Immature natural killer cell (primary cell): ENCODE data around the gene CCDC170. TPM values are rescaled to one million over a fixed set of nuclear protein-coding genes. Genes with fewer than 3 reads are reported as not detected.

Source experiments
- DNase-seq, 3 donors: peaks; one replicate each; pipeline ENCODE4 v3.0.0; 2022; ENCODE audit warnings: mixed read lengths in 1 of 3
- H3K27ac Mint-ChIP-seq, 6 donors: one replicate each; pipeline ENCODE4 v1.8.0; 2020; ENCODE audit warnings: mixed read lengths in 6 of 6, mild to moderate bottlenecking in 5 of 6, inconsistent platforms in 4 of 6, moderate library complexity in 3 of 6
- H3K27me3 Mint-ChIP-seq, 3 donors: one replicate each; pipeline ENCODE4 v1.8.0; 2020 to 2021; ENCODE audit warnings: low read depth in 3 of 3, mild to moderate bottlenecking in 3 of 3, mixed read lengths in 3 of 3, moderate library complexity in 3 of 3, inconsistent platforms in 1 of 3
- H3K36me3 Mint-ChIP-seq, 3 donors: one replicate each; pipeline ENCODE4 v1.8.0; 2020; ENCODE audit warnings: mixed read lengths in 3 of 3, inconsistent platforms in 2 of 3, mild to moderate bottlenecking in 2 of 3
- H3K4me1 Mint-ChIP-seq, 2 donors: one replicate each; pipeline ENCODE4 v1.8.0; 2020; ENCODE audit warnings: inconsistent platforms in 2 of 2, mild to moderate bottlenecking in 2 of 2, mixed read lengths in 2 of 2, moderate library complexity in 1 of 2
- H3K4me3 Mint-ChIP-seq, 5 donors: one replicate each; pipeline ENCODE4 v1.8.0; 2020; ENCODE audit warnings: mild to moderate bottlenecking in 5 of 5, mixed read lengths in 5 of 5, inconsistent platforms in 3 of 5, moderate library complexity in 3 of 5
- H3K9me3 Mint-ChIP-seq, 6 donors: one replicate each; pipeline ENCODE4 v1.8.0; 2020; ENCODE audit warnings: mild to moderate bottlenecking in 6 of 6, mixed read lengths in 6 of 6, inconsistent platforms in 4 of 6, moderate library complexity in 3 of 6
- polyA plus RNA-seq, 3 donors: library from polyadenylated mRNA; unstranded; fragments of 300-500 nt; fragmentation: Illumina TruSeq; gene quantifications; one replicate each; pipeline ENCODE4 v1.2.3, GENCODE V29; 2021

Gene CCDC170
- polyA plus RNA-seq, 3 donors from 2014 or later = 0.78 TPM; not detected in 2

GRCh38 chr6:151566557-151566956, 72.7 kb downstream of the CCDC170 start:
- Mint-ChIP-seq H3K27me3 (peaks cover 0 to 2% (median 0%) of the 10 kb centered on the region in 3 donors), H3K9me3 (peaks cover 2 to 23% (median 16%) of the 10 kb centered on the region in 6 donors), H3K4me3 (no peak overlapping the region), H3K27ac (no peak overlapping the region), H3K36me3 (peaks cover 0 to 8% (median 6%) of the 10 kb centered on the region in 3 donors), H3K4me1 (no peaks in the 10 kb centered on the region)
- no peak for DNase-seq

- Mint-ChIP-seq H3K9me3 (no peaks in the 10 kb centered on the region), H3K4me1 (no peaks in the 10 kb centered on the region), H3K27ac (no peak overlapping the region), H3K36me3 (no peaks in the 10 kb centered on the region), H3K4me3 (no peak overlapping the region), H3K27me3 (peaks cover 0 to 7% (median 2%) of the 10 kb centered on the region in 3 donors)
- DNase-seq = no peak
Observed at GRCh38 chr6:151576633-151577032, 82.8 kb downstream of the CCDC170 start.

- Mint-ChIP-seq H3K9me3 (peaks cover 0 to under 1% (median 0%) of the 10 kb centered on the region in 6 donors), H3K36me3 (no peaks in the 10 kb centered on the region), H3K4me1 (no peaks in the 10 kb centered on the region), H3K27me3 (peaks cover 2 to 7% (median 2%) of the 10 kb centered on the region in 3 donors), H3K4me3 (no peak overlapping the region), H3K27ac (no peak overlapping the region)
- DNase-seq = no peak
Observed at GRCh38 chr6:151577257-151577656, 83.4 kb downstream of the CCDC170 start.

- no peaks in the 10 kb centered on the region for H3K36me3 Mint-ChIP-seq
- no peak for DNase-seq
- no peaks in the 10 kb centered on the region for H3K4me1 Mint-ChIP-seq
- no peak overlapping the region for H3K27ac Mint-ChIP-seq
- H3K4me3 Mint-ChIP-seq = no peak overlapping the region
- H3K9me3 Mint-ChIP-seq = peaks cover 0 to 5% (median 1%) of the 10 kb centered on the region in 6 donors
- peaks cover 2 to 5% (median 2%) of the 10 kb centered on the region in 3 donors for H3K27me3 Mint-ChIP-seq
Observed at GRCh38 chr6:151585741-151586140, 91.9 kb downstream of the CCDC170 start.

GRCh38 chr6:151589667-151590066, 95.8 kb downstream of the CCDC170 start:
- H3K36me3 Mint-ChIP-seq = no peaks in the 10 kb centered on the region
- no peak overlapping the region for H3K27ac Mint-ChIP-seq
- H3K9me3 Mint-ChIP-seq = peaks cover 0 to 11% (median 5%) of the 10 kb centered on the region in 6 donors
- no peak overlapping the region for H3K4me3 Mint-ChIP-seq
- no peaks in the 10 kb centered on the region for H3K4me1 Mint-ChIP-seq
- H3K27me3 Mint-ChIP-seq = peaks cover 0 to 2% (median 0%) of the 10 kb centered on the region in 3 donors
- DNase-seq = no peak

GRCh38 chr6:151590742-151591141, 96.9 kb downstream of the CCDC170 start:
- Mint-ChIP-seq H3K4me1 (no peaks in the 10 kb centered on the region), H3K36me3 (no peaks in the 10 kb centered on the region), H3K4me3 (no peak overlapping the region), H3K27ac (no peak overlapping the region), H3K27me3 (peaks cover 0 to 2% (median 0%) of the 10 kb centered on the region in 3 donors), H3K9me3 (peaks cover 0 to 14% (median 5%) of the 10 kb centered on the region in 6 donors)
- DNase-seq = no peak

GRCh38 chr6:151592449-151593159, 98.8 kb downstream of the CCDC170 start:
- H3K27me3 Mint-ChIP-seq = peaks cover 0 to 6% (median 0%) of the 10 kb centered on the region in 3 donors
- H3K9me3 Mint-ChIP-seq = peaks cover 0 to 14% (median 5%) of the 10 kb centered on the region in 6 donors
- no peak overlapping the region for H3K4me3 Mint-ChIP-seq
- no peaks in the 10 kb centered on the region for H3K36me3 Mint-ChIP-seq
- no peak for DNase-seq
- H3K27ac Mint-ChIP-seq = no peak overlapping the region
- no peaks in the 10 kb centered on the region for H3K4me1 Mint-ChIP-seq

GRCh38 chr6:151609146-151609902, 115.5 kb downstream of the CCDC170 start:
- H3K9me3 Mint-ChIP-seq = peaks cover 0 to 5% (median 0%) of the 10 kb centered on the region in 6 donors
- H3K4me3 Mint-ChIP-seq = no peak overlapping the region
- H3K36me3 Mint-ChIP-seq = no peaks in the 10 kb centered on the region
- no peaks in the 10 kb centered on the region for H3K4me1 Mint-ChIP-seq
- no peak overlapping the region for H3K27ac Mint-ChIP-seq
- DNase-seq = no peak
- H3K27me3 Mint-ChIP-seq = peaks cover 3 to 14% (median 9%) of the 10 kb centered on the region in 3 donors

GRCh38 chr6:151610326-151610725, 116.5 kb downstream of the CCDC170 start:
- Mint-ChIP-seq H3K9me3 (peaks cover 0 to 5% (median 0%) of the 10 kb centered on the region in 6 donors), H3K4me1 (no peaks in the 10 kb centered on the region), H3K27me3 (peaks cover 3 to 13% (median 8%) of the 10 kb centered on the region in 3 donors), H3K27ac (no peak overlapping the region), H3K4me3 (no peak overlapping the region), H3K36me3 (no peaks in the 10 kb centered on the region)
- DNase-seq = no peak

- Mint-ChIP-seq H3K4me3 (no peak overlapping the region), H3K27ac (no peak overlapping the region), H3K4me1 (no peaks in the 10 kb centered on the region), H3K9me3 (peaks cover 0 to 5% (median 0%) of the 10 kb centered on the region in 6 donors), H3K27me3 (peaks cover 3 to 7% (median 6%) of the 10 kb centered on the region in 3 donors), H3K36me3 (no peaks in the 10 kb centered on the region)
- no peak for DNase-seq
Observed at GRCh38 chr6:151614630-151615029, 120.8 kb downstream of the CCDC170 start.

- peaks cover 0 to 6% (median 6%) of the 10 kb centered on the region in 3 donors for H3K27me3 Mint-ChIP-seq
- H3K4me3 Mint-ChIP-seq = no peak overlapping the region
- H3K9me3 Mint-ChIP-seq = peaks cover 0 to 5% (median 0%) of the 10 kb centered on the region in 6 donors
- no peaks in the 10 kb centered on the region for H3K4me1 Mint-ChIP-seq
- DNase-seq = no peak
- H3K36me3 Mint-ChIP-seq = no peaks in the 10 kb centered on the region
- no peak overlapping the region for H3K27ac Mint-ChIP-seq
Observed at GRCh38 chr6:151616091-151616513, 122.3 kb downstream of the CCDC170 start.

GRCh38 chr6:151616600-151616999, 122.8 kb downstream of the CCDC170 start:
- no peak for DNase-seq
- Mint-ChIP-seq H3K27ac (no peak overlapping the region), H3K36me3 (no peaks in the 10 kb centered on the region), H3K4me3 (no peak overlapping the region), H3K9me3 (peaks cover 0 to 5% (median 0%) of the 10 kb centered on the region in 6 donors), H3K27me3 (peaks cover 0 to 6% (median 6%) of the 10 kb centered on the region in 3 donors), H3K4me1 (no peaks in the 10 kb centered on the region)

- H3K27ac Mint-ChIP-seq = no peak overlapping the region
- no peaks in the 10 kb centered on the region for H3K36me3 Mint-ChIP-seq
- peaks cover 0 to 2% (median 0%) of the 10 kb centered on the region in 6 donors for H3K9me3 Mint-ChIP-seq
- DNase-seq = no peak
- peaks cover 0 to 6% (median 4%) of the 10 kb centered on the region in 3 donors for H3K27me3 Mint-ChIP-seq
- H3K4me1 Mint-ChIP-seq = no peaks in the 10 kb centered on the region
- no peak overlapping the region for H3K4me3 Mint-ChIP-seq
Observed at GRCh38 chr6:151617539-151617938, 123.7 kb downstream of the CCDC170 start.

- no peak for DNase-seq
- no peaks in the 10 kb centered on the region for H3K36me3 Mint-ChIP-seq
- no peak overlapping the region for H3K27ac Mint-ChIP-seq
- H3K27me3 Mint-ChIP-seq = peaks cover 0 to 6% (median 4%) of the 10 kb centered on the region in 3 donors
- no peak overlapping the region for H3K4me3 Mint-ChIP-seq
- H3K9me3 Mint-ChIP-seq = no peaks in the 10 kb centered on the region
- no peaks in the 10 kb centered on the region for H3K4me1 Mint-ChIP-seq
Observed at GRCh38 chr6:151618717-151619116, 124.9 kb downstream of the CCDC170 start.
